B cell (primary cell): Measurements from ENCODE around the gene ATP8B3.

ENCODE experiments used
- CTCF ChIP-seq: fragments of 200-600 bp; IDR thresholded peaks from one replicate; pipeline ENCODE4 v1.8.0; 2022; ENCODE audit warnings: antibody characterized with exemption, mild to moderate bottlenecking
- EZH2 ChIP-seq: IDR thresholded peaks from 2 replicates; pipeline ENCODE4 v1.6.1; 2012; ENCODE audit warnings: borderline replicate concordance, low read depth, mild to moderate bottlenecking, moderate library complexity, low read length; ENCODE audit not compliant: insufficient read depth, poor library complexity, severe bottlenecking

DNA sequence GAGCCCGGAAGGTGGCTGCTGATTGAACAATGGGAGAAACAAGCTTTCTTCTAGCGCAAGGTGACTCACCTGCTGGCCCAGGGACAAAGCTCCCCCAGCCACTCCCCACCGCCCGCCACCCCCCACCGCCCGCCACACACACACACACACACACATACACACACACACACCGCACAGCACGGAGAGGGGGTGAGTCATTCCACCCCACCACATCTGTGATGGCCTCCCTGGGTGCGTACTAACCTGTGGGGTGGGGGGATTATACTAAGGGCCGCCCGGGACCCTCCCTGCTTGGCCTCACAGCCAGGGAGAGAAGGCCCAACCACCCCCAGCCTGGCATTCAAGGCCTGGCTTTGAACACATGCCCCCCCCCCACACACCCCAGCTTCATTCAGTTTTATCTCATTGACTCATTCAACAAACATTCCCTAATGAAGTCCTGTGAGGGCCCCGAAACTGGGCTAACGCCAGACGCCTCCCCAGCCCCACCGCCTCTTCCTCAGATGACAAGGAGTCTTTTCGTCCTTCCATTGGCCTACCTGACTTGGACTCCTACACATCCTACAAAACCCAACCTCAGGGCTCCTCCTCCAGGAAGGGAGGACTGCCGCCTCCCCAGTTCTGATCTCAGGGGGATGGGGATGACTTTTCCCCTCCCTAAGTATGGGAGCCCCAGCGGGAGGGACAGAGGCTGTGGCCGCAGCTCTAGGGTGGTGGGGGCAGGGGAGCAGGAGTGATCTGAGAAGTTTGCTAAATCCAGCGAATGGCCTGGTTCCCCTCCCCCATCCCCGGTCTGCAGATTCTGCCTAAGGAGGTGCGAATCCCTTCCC is 64.6 kb downstream of the ATP8B3 start:
- TF ChIP-seq CTCF (no peak), EZH2 (no peak)
